SJSA1 (cell line): ENCODE results near the gene SH3RF3. TPM values are rescaled to one million over a fixed set of nuclear protein-coding genes. Genes with fewer than 3 reads are reported as not detected.

Experiments used
- total RNA-seq: library from RNA; depleted of rRNA; stranded (reverse); fragments of >200 nt; shearing (Covaris generic); gene quantifications from 2 replicates; pipeline ENCODE4 v1.2.3, GENCODE V29; 2014; rRNA removed

Gene SH3RF3
- total RNA-seq, 1 experiment from 2014 or later: 6.1 TPM

Other genes starting within 250 kb of the SH3RF3 start
- gene EDAR, start 140.0 kb upstream of the SH3RF3 start, total RNA-seq: not detected in 2 replicates